RCC 7860 (cell line): Measurements from ENCODE around the gene TMEM134.
"Not testable (repeated sequence)": the region's sequence is repeated elsewhere in the genome, so short reads cannot be mapped to it uniquely, and the experiment has no call there.

Experiments
- DNase-seq: peaks from one replicate; pipeline ENCODE4 v3.0.0-alpha.2; 2015; ENCODE audit warnings: low spot score
- FAIRE-seq: peaks from 2 replicates; lab custom pipeline; 2012; peaks lifted over from hg19 to GRCh38; lab: Jason Lieb, UNC

Gene TMEM134

DNA sequence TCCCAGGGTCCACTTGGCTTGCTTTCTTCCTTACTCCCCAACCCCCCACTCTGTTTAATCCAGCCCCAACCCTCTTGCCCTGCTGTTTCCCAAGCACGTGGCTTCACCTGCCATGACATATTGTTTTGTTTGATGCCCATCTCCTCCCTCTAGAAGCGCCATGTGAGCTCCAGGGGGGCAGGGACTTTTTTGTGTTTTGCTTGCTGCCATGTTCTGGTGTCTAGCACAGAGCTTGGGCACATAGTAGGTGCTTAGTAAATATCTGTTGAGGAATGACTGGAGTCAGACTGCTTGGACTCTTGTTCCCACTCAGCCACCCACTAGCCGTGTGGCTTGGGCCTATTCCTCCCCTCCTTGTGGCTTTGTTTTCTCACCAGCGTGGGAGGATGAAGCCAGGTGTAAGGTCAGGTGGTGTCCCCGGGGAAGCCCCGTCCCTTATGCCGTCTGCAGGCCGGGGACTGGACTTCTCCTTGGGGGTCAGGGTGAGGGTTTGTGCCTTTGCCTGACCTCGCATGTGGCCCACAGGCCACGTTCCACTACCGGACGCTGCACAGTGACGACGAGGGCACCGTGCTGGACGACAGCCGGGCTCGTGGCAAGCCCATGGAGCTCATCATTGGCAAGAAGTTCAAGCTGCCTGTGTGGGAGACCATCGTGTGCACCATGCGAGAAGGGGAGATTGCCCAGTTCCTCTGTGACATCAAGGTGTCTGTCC is 17.6 kb upstream of the TMEM134 start:
- DNase-seq (no peak), FAIRE-seq (no peak)

- not testable (repeated sequence) for FAIRE-seq, DNase-seq
Measured at GRCh38 chr11:67485873-67486361, 16.9 kb upstream of the TMEM134 start.

- no peak for DNase-seq
- FAIRE-seq, result no peak
Measured at GRCh38 chr11:67484847-67485311, 15.8 kb upstream of the TMEM134 start.

DNA sequence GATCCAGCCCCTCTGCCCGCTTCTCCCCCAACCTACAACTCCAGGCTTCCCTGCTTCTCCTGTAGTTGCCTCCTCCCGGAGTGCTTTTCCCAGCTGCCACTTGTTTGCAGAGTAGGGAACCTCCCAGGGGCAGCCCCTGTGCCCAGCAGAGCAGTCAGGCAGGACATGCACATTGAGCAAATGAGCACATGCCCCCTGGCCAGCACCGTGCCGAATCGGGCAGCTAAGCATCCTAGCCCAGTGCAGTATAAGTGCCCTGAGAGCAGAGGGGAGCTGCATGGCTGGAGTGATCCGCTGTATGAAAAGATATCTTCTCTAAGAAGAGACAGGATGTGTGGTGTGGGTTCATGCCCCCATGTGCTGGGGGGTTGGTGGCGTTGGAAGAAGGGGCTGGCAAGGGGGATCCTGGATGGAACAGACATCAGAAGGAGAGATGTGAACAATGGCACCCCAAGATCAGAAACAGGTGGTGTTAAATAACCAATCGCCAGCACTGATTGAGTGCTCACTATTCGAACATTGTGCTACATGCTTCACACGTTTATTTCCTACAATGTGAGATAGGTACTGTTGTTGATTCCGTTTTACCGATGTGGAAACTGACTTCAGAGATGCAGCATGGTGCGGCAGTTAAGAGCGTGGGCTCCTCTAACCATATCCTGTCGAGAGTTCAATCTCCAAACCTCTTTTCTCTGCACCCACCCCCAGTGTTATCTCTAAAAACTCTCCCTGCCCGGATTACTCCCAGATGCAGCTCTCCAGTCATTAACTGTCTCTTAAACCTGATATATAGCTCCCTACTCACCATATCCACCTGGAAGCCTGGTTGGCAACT is 15.0 kb upstream of the TMEM134 start:
- no peak for FAIRE-seq

DNA sequence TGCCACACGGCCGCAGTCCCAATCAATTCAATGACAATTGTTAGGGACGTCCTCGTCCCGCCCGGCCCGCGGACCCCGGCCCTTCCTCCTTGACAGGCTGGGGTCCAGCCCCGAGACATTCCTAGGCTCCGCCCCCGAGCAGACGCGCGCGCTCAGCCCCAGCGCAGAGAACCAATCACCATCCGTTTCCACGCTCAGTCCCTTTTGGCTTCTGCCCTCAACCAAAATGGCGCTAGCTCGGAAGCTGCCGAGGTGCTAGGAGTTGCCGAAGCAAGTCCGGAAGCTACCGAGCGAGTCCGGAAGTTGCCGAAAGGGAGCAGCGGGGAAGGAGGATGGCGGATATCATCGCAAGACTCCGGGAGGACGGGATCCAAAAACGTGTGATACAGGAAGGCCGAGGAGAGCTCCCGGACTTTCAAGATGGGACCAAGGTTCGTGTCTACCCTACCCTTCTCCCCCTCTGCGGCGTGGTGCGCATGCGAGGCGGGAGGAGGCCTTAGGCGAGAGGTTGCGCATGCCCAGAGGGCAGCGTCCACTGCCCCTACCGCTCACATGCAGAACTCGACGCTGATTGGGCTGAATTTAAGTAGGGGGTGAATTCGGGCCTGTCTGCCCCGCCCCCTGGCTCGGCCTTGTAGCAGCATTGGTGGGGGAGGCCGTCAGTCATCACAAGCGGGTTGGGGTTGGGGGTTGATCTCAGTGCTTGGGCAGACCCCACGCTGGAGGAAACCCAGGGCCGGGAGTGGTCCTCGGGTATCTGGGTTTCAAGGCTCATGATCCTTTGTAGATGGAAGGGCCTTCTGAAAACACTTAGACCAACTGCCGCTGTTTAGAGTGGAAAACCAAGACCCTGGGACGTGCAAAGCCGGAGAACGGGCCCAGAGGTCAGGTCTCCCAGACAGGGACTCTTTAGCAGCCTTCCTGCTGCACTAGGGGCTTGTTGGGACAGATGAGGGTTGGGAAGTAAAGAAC is 14.1 kb upstream of the TMEM134 start, which contains the start of gene AIP:
TSS of gene AIP (plus strand) at position 200 of the 972 bp plus-strand sequence. CDS start at position 333, 133 bp downstream.
- FAIRE-seq (peak; percentile 69), DNase-seq (peak; percentile 90)

More for the DNA sequence above, 15.0 kb upstream of the TMEM134 start:
- no peak for DNase-seq

DNA sequence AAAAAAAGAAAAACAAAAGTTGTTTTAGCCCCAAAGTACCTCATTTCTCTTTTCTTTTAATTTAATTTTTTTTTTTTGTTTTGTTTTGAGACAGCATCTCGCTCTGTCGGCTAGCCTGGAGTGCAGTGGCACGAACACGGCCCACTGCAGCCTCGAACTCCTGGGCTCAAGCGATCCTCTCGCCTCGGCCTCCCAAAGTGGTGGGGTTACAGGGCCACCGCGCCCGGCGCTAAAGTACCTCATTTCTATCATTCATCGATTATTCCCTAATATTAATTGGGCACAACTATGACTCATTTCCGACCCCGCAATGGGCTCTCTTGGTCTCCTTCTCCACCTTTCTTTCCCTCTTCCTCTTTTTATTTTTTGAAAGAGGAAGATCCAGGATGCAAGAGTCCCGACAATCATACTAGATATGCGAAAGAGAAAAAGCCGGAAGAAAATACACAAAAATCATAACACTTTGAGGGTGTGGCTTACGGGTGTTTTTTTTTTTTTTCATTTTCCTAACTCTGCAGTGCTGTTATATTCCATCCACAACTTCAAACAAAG is 13.3 kb upstream of the TMEM134 start:
- no peak for DNase-seq
- FAIRE-seq, result no peak

- not testable (repeated sequence) for FAIRE-seq, DNase-seq
Measured at GRCh38 chr11:67477344-67478050, 8.4 kb upstream of the TMEM134 start.

DNA sequence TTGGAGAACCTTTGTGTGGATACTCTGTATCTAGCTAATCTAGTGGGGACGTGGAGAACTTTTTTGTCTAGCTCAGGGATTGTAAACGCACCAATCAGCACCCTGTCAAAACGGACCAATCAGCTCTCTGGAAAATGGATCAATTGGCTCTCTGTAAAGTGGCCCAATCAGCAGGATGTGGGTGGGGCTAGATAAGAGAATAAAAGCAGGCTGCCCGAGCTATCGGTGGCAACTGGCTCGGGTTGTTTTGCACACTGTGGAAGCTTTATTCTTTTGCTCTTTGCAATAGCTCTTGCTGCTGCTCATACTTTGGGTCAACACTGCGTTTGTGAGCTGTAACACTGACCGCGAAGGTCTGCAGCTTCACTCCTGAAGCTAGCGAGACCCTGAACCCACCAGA is 7.6 kb upstream of the TMEM134 start:
- DNase-seq, FAIRE-seq: not testable (repeated sequence)

DNA sequence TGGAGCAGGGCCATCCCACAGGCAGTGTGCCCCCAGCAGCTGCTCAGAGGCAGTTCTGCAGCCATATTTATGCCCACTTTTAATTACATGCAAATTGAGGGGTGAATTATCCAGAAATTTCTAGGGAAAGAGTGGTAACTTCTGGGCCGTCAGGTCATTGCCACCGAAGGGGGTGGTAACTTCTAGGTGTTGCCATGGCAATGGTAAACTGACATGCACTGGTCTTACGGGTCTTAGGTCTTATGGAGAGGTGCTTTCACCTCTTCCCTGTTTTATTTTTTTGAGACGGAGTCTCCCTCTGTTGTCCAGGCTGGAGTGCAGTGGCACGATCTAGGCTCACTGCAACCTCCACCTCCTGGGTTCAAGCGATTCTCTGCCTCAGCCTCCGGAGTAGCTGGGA is 3.8 kb upstream of the TMEM134 start:
- FAIRE-seq (no peak), DNase-seq (no peak)

- no peak for FAIRE-seq
- no peak for DNase-seq
Measured at GRCh38 chr11:67470337-67471002, 1.4 kb upstream of the TMEM134 start.

DNA sequence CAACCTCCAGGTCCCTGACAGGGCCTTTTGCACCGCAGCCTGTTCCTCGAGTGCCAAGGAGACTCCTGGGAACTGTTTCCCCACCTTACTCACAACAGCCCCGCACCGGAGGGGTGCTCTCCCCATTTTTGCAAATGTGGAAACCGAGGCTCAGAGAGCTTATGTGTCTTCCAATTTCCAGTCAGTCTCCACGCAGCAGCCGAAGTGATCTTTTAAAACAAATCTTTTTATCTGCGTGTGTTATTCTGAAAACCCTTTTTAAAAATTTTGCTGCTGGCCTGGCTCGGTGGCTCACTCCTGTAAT is 409 bp upstream of the TMEM134 start:
- no peak for FAIRE-seq
- DNase-seq, result no peak

- DNase-seq (no peak), FAIRE-seq (no peak)
Measured at GRCh38 chr11:67468456-67468758, 644 bp downstream of the TMEM134 start.

- no peak for FAIRE-seq
- DNase-seq, result no peak
Measured at GRCh38 chr11:67468056-67468455, 995 bp downstream of the TMEM134 start.

- FAIRE-seq (no peak), DNase-seq (no peak)
Measured at GRCh38 chr11:67466962-67467771, 1.9 kb downstream of the TMEM134 start.

DNA sequence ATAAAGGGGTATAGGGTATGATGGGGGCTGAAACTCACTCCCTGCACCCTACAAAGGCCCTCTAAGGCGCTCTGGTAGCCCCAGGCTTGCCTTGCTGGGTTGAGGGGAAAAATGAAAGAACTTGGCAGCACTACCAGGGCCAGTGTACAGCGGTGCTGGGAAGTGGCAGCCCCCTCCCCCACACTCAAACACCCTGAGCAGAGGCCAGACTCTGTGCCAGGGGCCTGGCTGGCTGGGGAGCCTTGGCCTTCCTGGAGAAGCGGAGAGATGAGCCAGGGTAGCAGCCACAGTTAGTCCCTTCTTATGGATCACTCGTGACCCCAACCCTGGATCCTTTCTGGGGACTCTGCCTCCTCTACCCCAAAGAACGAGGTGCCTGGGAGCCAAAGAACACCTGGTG is 2.7 kb downstream of the TMEM134 start:
- DNase-seq (no peak), FAIRE-seq (no peak)

GRCh38 chr11:67465530-67465929 is 3.5 kb downstream of the TMEM134 start:
- DNase-seq, result peak; percentile 4
- not testable (repeated sequence) for FAIRE-seq

- no peak for FAIRE-seq
- peak; percentile 5 for DNase-seq
Measured at GRCh38 chr11:67465189-67465510, 3.9 kb downstream of the TMEM134 start.

GRCh38 chr11:67464411-67465188 is 4.5 kb downstream of the TMEM134 start:
- DNase-seq, result peak; percentile 78
- FAIRE-seq, result no peak
